Stimulated activated CD4-positive, alpha-beta T cell treated with anti-CD3 and anti-CD28 coated beads, Interleukin-4, amount 100 ng/mL, for 1 hour (primary cell): ENCODE results near the gene PDZRN4.
"Not testable (repeated sequence)": the region's sequence is repeated elsewhere in the genome, so short reads cannot be mapped to it uniquely, and the experiment has no call there.

Source experiments
- DNase-seq: peaks from one replicate; pipeline ENCODE4 v3.0.0-alpha.2; 2020

The PDZRN4 gene

GRCh38 chr12:41220931-41221330 lies 32.8 kb downstream of the PDZRN4 start:
- DNase-seq = no peak

- DNase-seq = no peak
Measured at GRCh38 chr12:41221491-41221890, 33.4 kb downstream of the PDZRN4 start.

GRCh38 chr12:41223600-41223999 lies 35.5 kb downstream of the PDZRN4 start:
- DNase-seq = no peak

- no peak for DNase-seq
Measured at GRCh38 chr12:41224066-41224465, 35.9 kb downstream of the PDZRN4 start.

GRCh38 chr12:41225179-41225578 lies 37.1 kb downstream of the PDZRN4 start:
- no peak for DNase-seq

GRCh38 chr12:41228066-41228820 lies 40.1 kb downstream of the PDZRN4 start:
- DNase-seq = no peak

- DNase-seq = no peak
Measured at GRCh38 chr12:41230756-41231155, 42.6 kb downstream of the PDZRN4 start.

- no peak for DNase-seq
Measured at GRCh38 chr12:41234692-41235091, 46.6 kb downstream of the PDZRN4 start.

GRCh38 chr12:41242603-41243002 lies 54.5 kb downstream of the PDZRN4 start:
- DNase-seq = no peak

GRCh38 chr12:41248391-41248790 lies 60.3 kb downstream of the PDZRN4 start:
- no peak for DNase-seq

- no peak for DNase-seq
Measured at GRCh38 chr12:41250748-41251147, 62.6 kb downstream of the PDZRN4 start.

GRCh38 chr12:41254004-41254914 lies 66.1 kb downstream of the PDZRN4 start:
- no peak for DNase-seq

- DNase-seq = not testable (repeated sequence)
Measured at GRCh38 chr12:41263196-41263595, 75.1 kb downstream of the PDZRN4 start.

GRCh38 chr12:41264281-41264680 lies 76.2 kb downstream of the PDZRN4 start:
- no peak for DNase-seq

- DNase-seq = no peak
Measured at GRCh38 chr12:41269056-41269455, 80.9 kb downstream of the PDZRN4 start.

GRCh38 chr12:41271489-41271888 lies 83.4 kb downstream of the PDZRN4 start:
- no peak for DNase-seq

- no peak for DNase-seq
Measured at GRCh38 chr12:41274643-41275042, 86.5 kb downstream of the PDZRN4 start.

- DNase-seq = no peak
Measured at GRCh38 chr12:41277100-41277945, 89.2 kb downstream of the PDZRN4 start.

GRCh38 chr12:41277946-41278267 lies 89.8 kb downstream of the PDZRN4 start:
- DNase-seq = no peak

- not testable (repeated sequence) for DNase-seq
Measured at GRCh38 chr12:41280341-41281095, 92.4 kb downstream of the PDZRN4 start.

- DNase-seq = not testable (repeated sequence)
Measured at GRCh38 chr12:41285470-41285869, 97.3 kb downstream of the PDZRN4 start.

GRCh38 chr12:41286426-41286825 lies 98.3 kb downstream of the PDZRN4 start:
- DNase-seq = no peak
